ENCODE data around the gene CNRIP1.

The CNRIP1 gene

GRCh38 chr2:68292108-68292710 is 27.5 kb downstream of the CNRIP1 start:
- no peak for DNase-seq (ENCODE audit: low read depth in 2 of 2)

GRCh38 chr2:68291314-68291713 is 28.4 kb downstream of the CNRIP1 start:
- DNase-seq (ENCODE audit: low read depth in 2 of 2) = no peak

GRCh38 chr2:68290901-68291300 is 28.8 kb downstream of the CNRIP1 start:
- DNase-seq (ENCODE audit: low read depth in 2 of 2) = no peak

GRCh38 chr2:68287580-68288441 is 31.9 kb downstream of the CNRIP1 start:
- no peak for DNase-seq (ENCODE audit: low read depth in 2 of 2)

GRCh38 chr2:68284896-68285295 is 34.9 kb downstream of the CNRIP1 start:
- no peak for DNase-seq (ENCODE audit: low read depth in 2 of 2)

- DNase-seq (ENCODE audit: low read depth in 2 of 2) = no peak
Measured at GRCh38 chr2:68283419-68283812, 36.3 kb downstream of the CNRIP1 start.

- no peak for DNase-seq (ENCODE audit: low read depth in 2 of 2)
Measured at GRCh38 chr2:68282811-68283418, 36.8 kb downstream of the CNRIP1 start.

GRCh38 chr2:68280796-68281195 is 39.0 kb downstream of the CNRIP1 start:
- DNase-seq (ENCODE audit: low read depth in 2 of 2) = no peak

GRCh38 chr2:68280348-68280747 is 39.4 kb downstream of the CNRIP1 start:
- no peak for DNase-seq (ENCODE audit: low read depth in 2 of 2)

GRCh38 chr2:68279691-68280090 is 40.1 kb downstream of the CNRIP1 start:
- no peak for DNase-seq (ENCODE audit: low read depth in 2 of 2)

- no peak for DNase-seq (ENCODE audit: low read depth in 2 of 2)
Measured at GRCh38 chr2:68278169-68278568, 41.6 kb downstream of the CNRIP1 start.

GRCh38 chr2:68274022-68274421 is 45.7 kb downstream of the CNRIP1 start:
- no peak for DNase-seq (ENCODE audit: low read depth in 2 of 2)

GRCh38 chr2:68272246-68272994 is 47.3 kb downstream of the CNRIP1 start:
- DNase-seq (ENCODE audit: low read depth in 2 of 2) = no peak

GRCh38 chr2:68266655-68267054 is 53.1 kb downstream of the CNRIP1 start:
- DNase-seq (ENCODE audit: low read depth in 2 of 2) = no peak

- DNase-seq (ENCODE audit: low read depth in 2 of 2) = no peak
Measured at GRCh38 chr2:68263632-68264031, 56.1 kb downstream of the CNRIP1 start.

GRCh38 chr2:68258851-68259250 is 60.9 kb downstream of the CNRIP1 start:
- DNase-seq (ENCODE audit: low read depth in 2 of 2) = no peak

- no peak for DNase-seq (ENCODE audit: low read depth in 2 of 2)
Measured at GRCh38 chr2:68256093-68256450, 63.7 kb downstream of the CNRIP1 start.

- DNase-seq (ENCODE audit: low read depth in 2 of 2) = no peak
Measured at GRCh38 chr2:68253219-68254068, 66.3 kb downstream of the CNRIP1 start.

GRCh38 chr2:68252400-68253218 is 67.1 kb downstream of the CNRIP1 start, which contains the start of gene PPP3R1:
Gene PPP3R1 (minus strand): TSS chr2:68252532. CDS start chr2:68252127, 405 bp downstream.
- peak; percentile 88 to 93 for DNase-seq (ENCODE audit: low read depth in 2 of 2)

GRCh38 chr2:68251855-68252399 is 67.8 kb downstream of the CNRIP1 start:
- peak; percentile 27 to 45 for DNase-seq (ENCODE audit: low read depth in 2 of 2)

Data from stimulated activated CD8-positive, alpha-beta memory T cell treated with anti-CD3 and anti-CD28 coated beads, Interleukin-15, amount 100 ng/mL, for 4 hours (primary cell).